CD4-positive, alpha-beta T cell treated with Interleukin-15 for 4 hours (primary cell): ENCODE measurements around the gene XPC.

ENCODE experiments used
- DNase-seq: peaks from one replicate; pipeline ENCODE4 v3.0.0-alpha.2; 2020; ENCODE audit warnings: low spot score

XPC gene

GRCh38 chr3:14147617-14148016, 30.8 kb downstream of the XPC start:
- no peak for DNase-seq

GRCh38 chr3:14147066-14147435, 31.4 kb downstream of the XPC start:
- no peak for DNase-seq

DNA sequence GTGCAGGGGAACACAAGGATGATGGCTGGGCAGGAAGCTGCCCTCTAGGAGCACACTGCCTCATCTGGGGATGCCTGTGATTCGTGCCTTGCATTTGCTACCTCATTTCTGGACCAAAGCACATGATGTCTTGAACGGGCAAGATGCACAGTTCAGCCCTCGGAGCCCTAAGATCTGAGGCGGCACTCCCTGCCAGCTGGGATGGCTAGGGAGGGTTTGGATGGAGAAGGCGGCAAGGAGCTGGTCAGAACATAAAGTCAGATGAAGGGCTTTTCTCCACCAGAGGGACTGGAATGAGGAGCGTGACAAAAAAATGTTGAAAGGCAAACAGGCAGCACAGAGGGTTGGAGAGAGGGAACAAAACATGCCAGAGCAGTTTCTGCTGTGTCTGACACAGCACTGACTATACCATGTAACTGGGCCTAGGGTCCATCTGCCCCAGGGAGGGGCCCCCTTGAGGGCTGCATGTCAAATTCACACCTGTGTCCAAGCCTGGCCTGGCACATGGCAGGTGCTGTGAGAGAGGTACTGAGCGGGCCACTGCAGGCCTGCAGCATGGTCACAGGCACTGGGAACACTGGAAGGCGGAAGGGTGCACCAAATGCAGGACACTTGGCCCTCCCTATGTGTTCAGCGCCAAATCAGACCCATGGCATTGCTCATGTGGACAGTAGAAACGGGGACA, 31.9 kb downstream of the XPC start:
- DNase-seq = no peak

GRCh38 chr3:14145670-14146380, 32.6 kb downstream of the XPC start:
- no peak for DNase-seq

DNA sequence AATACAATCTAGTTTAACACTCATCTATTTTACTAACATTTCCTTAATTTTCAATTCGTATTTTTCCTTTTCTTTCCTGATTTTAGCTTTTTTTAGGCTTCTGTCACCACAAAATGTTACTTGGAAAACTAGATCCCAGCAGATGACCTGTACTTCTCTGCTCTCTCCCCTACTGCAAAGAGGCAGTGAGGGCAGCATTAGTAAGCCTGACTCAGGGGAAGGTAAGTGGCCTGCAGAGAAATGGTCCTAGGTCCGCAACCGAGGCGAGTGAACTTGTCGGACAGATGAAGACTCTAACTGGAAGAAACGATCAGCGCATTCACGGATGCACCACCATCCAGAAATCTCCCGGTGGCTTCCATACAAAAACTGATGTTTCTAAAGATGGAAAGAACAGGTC, 33.2 kb downstream of the XPC start:
- DNase-seq = no peak

GRCh38 chr3:14144423-14145075, 33.9 kb downstream of the XPC start:
- DNase-seq = peak; percentile 94

GRCh38 chr3:14143271-14144225, 34.9 kb downstream of the XPC start:
- DNase-seq = no peak

DNA sequence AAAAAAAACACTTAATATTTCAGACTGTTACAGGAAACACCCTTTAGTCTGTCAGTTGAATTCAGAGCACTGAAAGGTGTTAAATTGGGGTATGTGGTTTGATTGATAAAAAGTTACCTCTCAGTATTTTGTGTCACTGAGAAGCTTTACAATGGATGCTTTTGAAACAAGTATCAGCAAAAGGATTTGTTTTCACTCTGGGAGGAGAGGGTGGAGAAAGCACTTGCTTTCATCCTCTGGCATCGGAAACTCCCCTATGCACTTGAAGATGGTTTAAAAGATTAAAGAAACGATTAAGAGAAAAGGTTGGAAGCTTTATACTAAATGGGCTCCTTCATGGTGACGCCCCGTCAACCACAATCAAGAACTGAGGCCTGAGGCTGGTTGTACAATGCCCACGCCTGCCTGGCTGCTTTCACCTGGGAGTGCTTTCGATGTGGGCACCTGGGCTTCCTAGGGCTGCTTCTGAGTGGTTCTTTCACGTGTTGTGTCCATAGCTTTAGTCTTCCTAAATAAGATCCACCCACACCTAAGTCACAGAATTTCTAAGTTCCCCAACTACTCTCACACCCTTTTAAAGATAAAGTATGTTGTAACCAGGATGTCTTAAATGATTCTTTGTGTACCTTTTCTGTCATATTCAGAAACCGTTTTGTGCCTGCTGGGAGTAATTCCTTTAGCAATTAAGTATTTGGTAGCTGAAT, 35.7 kb downstream of the XPC start:
- DNase-seq = peak; percentile 82

DNA sequence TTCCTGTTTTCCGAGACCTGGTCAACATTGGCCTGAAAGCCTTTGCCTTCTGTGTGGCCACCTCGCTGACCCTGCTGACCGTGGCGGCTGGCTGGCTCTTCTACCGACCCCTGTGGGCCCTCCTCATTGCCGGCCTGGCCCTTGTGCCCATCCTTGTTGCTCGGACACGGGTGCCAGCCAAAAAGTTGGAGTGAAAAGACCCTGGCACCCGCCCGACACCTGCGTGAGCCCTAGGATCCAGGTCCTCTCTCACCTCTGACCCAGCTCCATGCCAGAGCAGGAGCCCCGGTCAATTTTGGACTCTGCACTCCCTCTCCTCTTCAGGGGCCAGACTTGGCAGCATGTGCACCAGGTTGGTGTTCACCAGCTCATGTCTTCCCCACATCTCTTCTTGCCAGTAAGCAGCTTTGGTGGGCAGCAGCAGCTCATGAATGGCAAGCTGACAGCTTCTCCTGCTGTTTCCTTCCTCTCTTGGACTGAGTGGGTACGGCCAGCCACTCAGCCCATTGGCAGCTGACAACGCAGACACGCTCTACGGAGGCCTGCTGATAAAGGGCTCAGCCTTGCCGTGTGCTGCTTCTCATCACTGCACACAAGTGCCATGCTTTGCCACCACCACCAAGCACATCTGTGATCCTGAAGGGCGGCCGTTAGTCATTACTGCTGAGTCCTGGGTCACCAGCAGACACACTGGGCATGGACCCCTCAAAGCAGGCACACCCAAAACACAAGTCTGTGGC, 36.6 kb downstream of the XPC start:
- DNase-seq = peak; percentile 43

DNA sequence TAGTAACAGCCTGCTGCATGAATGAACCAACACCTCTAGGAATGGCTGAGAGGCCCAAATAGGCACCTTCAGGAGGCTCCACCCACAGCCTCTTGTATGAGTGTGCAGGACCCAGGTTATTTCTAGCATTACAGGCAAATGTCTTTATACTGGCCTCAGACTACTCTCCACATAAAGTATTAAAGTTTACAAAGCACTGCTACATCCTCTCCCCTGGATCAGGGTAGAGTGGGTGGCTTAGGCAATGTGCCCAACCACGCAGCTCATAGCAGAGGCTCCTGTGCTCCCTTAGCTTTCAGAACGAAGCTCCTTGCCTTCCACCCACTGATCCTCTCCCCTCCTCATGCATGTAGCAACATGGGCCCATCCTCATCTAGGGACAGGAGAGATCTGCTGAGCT, 37.3 kb downstream of the XPC start:
- no peak for DNase-seq

DNA sequence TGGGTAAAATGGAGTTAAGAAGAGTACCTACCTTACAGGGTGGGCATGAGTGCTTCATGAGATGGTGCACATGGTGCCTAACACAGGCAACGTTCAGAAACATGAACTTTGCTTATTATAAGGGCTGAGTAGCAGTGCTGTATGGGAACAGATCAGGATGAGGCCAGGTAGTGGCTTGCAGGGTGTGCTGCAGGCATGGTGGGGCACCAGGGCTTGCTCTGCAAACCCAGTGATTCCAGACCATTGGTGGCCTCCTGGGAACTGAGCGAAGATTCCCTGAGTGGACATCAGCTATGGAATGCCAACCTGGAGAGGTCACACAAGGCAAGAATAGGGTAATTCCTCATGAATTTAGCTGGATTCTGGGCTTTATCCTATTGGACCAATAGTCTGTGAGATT, 37.7 kb downstream of the XPC start:
- DNase-seq = no peak

DNA sequence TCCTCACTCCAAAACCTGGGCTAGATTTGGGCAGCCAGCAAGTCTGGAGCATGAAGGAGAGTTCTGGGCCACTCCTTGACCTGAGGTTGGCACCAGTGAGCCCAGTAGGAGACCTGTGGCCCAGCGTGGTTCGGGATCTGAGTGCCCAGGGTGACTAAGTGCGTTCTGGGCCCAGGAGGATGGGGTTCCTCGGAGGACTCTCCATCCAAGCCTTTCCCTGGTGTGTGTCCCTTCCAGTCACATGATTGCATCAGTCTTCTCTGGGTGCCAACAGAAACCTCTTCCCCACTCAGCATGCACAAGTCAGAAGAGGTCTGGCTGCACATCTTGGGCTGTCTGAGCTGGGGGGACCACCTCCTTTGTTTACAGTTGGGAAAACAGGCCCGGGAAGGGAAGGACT, 38.6 kb downstream of the XPC start:
- DNase-seq = no peak

- no peak for DNase-seq
Observed at GRCh38 chr3:14138878-14139655, 39.3 kb downstream of the XPC start.

DNA sequence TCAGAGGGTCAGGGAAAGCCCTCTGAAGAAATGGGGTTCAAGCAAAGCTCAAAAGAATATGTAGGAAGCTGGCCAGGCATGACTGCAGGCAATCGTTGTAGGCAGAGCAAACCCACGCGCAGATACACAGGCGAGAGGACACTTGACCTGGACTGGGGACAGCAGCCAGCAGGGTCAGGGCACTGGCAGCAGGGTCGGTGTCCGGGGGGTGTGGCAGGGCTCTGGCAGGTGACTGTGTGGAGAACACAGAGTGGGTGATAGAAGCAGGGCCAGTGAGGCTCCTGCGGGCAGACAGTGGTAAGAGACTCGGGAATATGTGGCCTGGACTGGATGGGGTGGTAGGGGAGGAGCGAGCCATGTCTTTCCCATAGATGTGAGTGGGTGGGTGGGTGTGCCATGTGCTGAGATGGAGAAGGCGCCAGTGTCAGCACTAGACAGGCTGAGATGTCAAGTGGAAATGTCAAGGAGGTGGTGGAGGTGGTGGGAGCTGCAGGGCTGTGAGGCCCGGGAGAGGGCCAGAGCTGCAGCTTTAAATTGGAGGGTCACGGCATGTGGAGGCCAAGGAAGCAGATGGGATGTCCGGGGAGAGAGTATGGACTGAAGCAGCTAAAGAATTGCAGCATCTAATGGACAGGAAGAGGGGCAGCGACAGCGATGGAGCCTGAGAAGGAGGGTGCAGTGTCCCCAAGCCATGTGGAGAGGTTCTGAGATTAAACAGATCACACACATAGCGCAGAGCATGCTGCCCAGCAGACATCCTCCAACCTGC, 40.1 kb downstream of the XPC start:
- DNase-seq = no peak

GRCh38 chr3:14137445-14137844, 41.0 kb downstream of the XPC start:
- no peak for DNase-seq

DNA sequence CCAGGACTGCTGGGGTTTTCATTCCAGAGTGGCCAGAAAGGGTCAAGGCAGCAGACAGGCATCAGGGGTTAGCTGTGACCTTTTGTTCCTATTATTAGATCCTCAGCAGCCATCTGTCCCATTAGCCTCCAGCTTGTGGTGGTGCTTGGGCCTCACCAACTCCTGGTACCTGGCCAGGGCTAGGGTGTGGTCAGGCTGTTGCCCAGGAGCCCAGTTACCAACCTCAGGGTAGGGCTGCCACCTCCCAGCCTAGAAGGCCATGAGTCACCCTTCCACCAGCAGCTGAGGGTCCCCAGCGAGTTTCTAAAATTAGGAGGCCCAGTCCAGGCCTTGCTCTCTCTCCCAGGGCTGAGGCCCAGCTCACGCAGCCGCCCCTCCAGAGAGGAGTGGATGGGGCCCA, 41.4 kb downstream of the XPC start:
- no peak for DNase-seq

GRCh38 chr3:14135581-14135980, 42.8 kb downstream of the XPC start:
- DNase-seq = no peak

GRCh38 chr3:14134291-14134690, 44.1 kb downstream of the XPC start:
- DNase-seq = no peak

GRCh38 chr3:14133876-14134275, 44.5 kb downstream of the XPC start:
- DNase-seq = no peak
